WTC11 (cell line): Measurements from ENCODE around the gene INPP5A. TPM values are rescaled to one million over a fixed set of nuclear protein-coding genes. Genes with fewer than 3 reads are reported as not detected.

Experiments
- ATAC-seq: fragments of 200-7000 bp; cut with Tn5 transposase; 2 replicates; pipeline ENCODE4 v1.10.0; 2021; ENCODE audit warnings: mild to moderate bottlenecking, moderate library complexity
- CTCF ChIA-PET: fragments of 300-600 bp; sonication (Branson Sonifier 250); formaldehyde crosslinking; loops from one replicate; lab custom pipeline; 2021; ENCODE audit warnings: antibody characterized with exemption; lab: Charles Lee
- POLR2A ChIA-PET: fragments of 350-600 bp; sonication (Branson Sonifier 250); formaldehyde crosslinking; loops from one replicate; lab custom pipeline; 2021; ENCODE audit warnings: antibody characterized with exemption; lab: Charles Lee
- DNase-seq: peaks from one replicate; pipeline ENCODE4 v3.0.0; 2021; ENCODE audit warnings: low spot score
- H3K27ac Mint-ChIP-seq: 2 replicates; pipeline ENCODE4 v1.8.0; 2021; ENCODE audit warnings: mixed read lengths
- H3K27me3 Mint-ChIP-seq: 2 replicates; pipeline ENCODE4 v1.8.0; 2021; ENCODE audit warnings: low read depth, mild to moderate bottlenecking, moderate library complexity, mixed read lengths
- H3K36me3 Mint-ChIP-seq: 2 replicates; pipeline ENCODE4 v1.8.0; 2021; ENCODE audit warnings: mixed read lengths
- H3K4me1 Mint-ChIP-seq: 2 replicates; pipeline ENCODE4 v1.8.0; 2022; ENCODE audit warnings: mixed read lengths
- H3K4me3 Mint-ChIP-seq: 2 replicates; pipeline ENCODE4 v1.8.0; 2021; ENCODE audit warnings: mild to moderate bottlenecking, moderate library complexity, mixed read lengths
- H3K9me3 Mint-ChIP-seq: 2 replicates; pipeline ENCODE4 v1.8.0; 2021; ENCODE audit warnings: mixed read lengths
- ELF4 ChIP-seq: sonication (generic); formaldehyde crosslinking; IDR thresholded peaks from 2 replicates; pipeline ENCODE4 v1.8.1; 2022; ENCODE audit warnings: low read depth, mild to moderate bottlenecking, moderate library complexity, missing genetic modification reagents
- FOXK1 ChIP-seq: sonication (generic); formaldehyde crosslinking; IDR thresholded peaks from 2 replicates; pipeline ENCODE4 v1.8.0; 2022; ENCODE audit warnings: mild to moderate bottlenecking, moderate library complexity, missing genetic modification reagents
- GTF2I ChIP-seq: fragments of 250-450 bp; sonication (Bioruptor Pico); conservative IDR thresholded peaks from 2 replicates; pipeline ENCODE4 v1.4.0; 2021; ENCODE audit warnings: mild to moderate bottlenecking
- KAT7 ChIP-seq: sonication (generic); formaldehyde crosslinking; IDR thresholded peaks from 2 replicates; pipeline ENCODE4 v1.8.1; 2023; ENCODE audit warnings: missing genetic modification reagents, mild to moderate bottlenecking, borderline replicate concordance
- MXD4 ChIP-seq: fragments of 250-450 bp; sonication (Bioruptor Pico); IDR thresholded peaks from 2 replicates; pipeline ENCODE4 v1.8.0; 2021; ENCODE audit warnings: mild to moderate bottlenecking, moderate library complexity, borderline replicate concordance
- NR2C2 ChIP-seq: sonication (generic); formaldehyde crosslinking; IDR thresholded peaks from 2 replicates; pipeline ENCODE4 v1.8.0; 2022; ENCODE audit warnings: mild to moderate bottlenecking, missing genetic modification reagents
- RORB ChIP-seq: fragments of 250-450 bp; sonication (Bioruptor Pico); IDR thresholded peaks from 2 replicates; pipeline ENCODE4 v1.9.0; 2021; ENCODE audit warnings: mild to moderate bottlenecking
- TEAD1 ChIP-seq: sonication (generic); formaldehyde crosslinking; IDR thresholded peaks from 2 replicates; pipeline ENCODE4 v1.8.0; 2022; ENCODE audit warnings: mild to moderate bottlenecking, missing genetic modification reagents
- USF2 ChIP-seq: sonication (generic); formaldehyde crosslinking; IDR thresholded peaks from 2 replicates; pipeline ENCODE4 v1.8.1; 2023; ENCODE audit warnings: mild to moderate bottlenecking, missing genetic modification reagents, moderate library complexity
- ZNF138 ChIP-seq: sonication (generic); formaldehyde crosslinking; conservative IDR thresholded peaks from 2 replicates; pipeline ENCODE4 v1.8.1; 2022; ENCODE audit warnings: mild to moderate bottlenecking, moderate library complexity, missing genetic modification reagents
- ZNF281 ChIP-seq: sonication (generic); formaldehyde crosslinking; IDR thresholded peaks from 2 replicates; pipeline ENCODE4 v1.8.0; 2023; ENCODE audit warnings: mild to moderate bottlenecking, missing genetic modification reagents
- ZNF416 ChIP-seq: fragments of 250-450 bp; sonication (Bioruptor Pico); IDR thresholded peaks from 2 replicates; pipeline ENCODE4 v1.9.0; 2021; ENCODE audit warnings: mild to moderate bottlenecking, inconsistent platforms
- ZNF532 ChIP-seq: fragments of 250-450 bp; sonication (Bioruptor Pico); IDR thresholded peaks from 2 replicates; pipeline ENCODE4 v1.9.0; 2021; ENCODE audit warnings: mild to moderate bottlenecking, borderline replicate concordance
- total RNA-seq: library from RNA; stranded (reverse); gene quantifications from 3 replicates; pipeline ENCODE4 v1.2.3, GENCODE V29; 2021
- TF ChIP-seq, protein P1 (sequence below): sonication (generic); formaldehyde crosslinking; IDR thresholded peaks from 2 replicates; pipeline ENCODE4 v1.8.1; 2022; ENCODE audit warnings: mild to moderate bottlenecking, moderate library complexity, missing genetic modification reagents
- TF ChIP-seq, protein P2 (sequence below): sonication (generic); formaldehyde crosslinking; IDR thresholded peaks from 2 replicates; pipeline ENCODE4 v1.8.1; 2023; ENCODE audit warnings: mild to moderate bottlenecking, missing genetic modification reagents

The INPP5A gene
- total RNA-seq, 1 experiment from 2014 or later, result 22.1 TPM

DNA sequence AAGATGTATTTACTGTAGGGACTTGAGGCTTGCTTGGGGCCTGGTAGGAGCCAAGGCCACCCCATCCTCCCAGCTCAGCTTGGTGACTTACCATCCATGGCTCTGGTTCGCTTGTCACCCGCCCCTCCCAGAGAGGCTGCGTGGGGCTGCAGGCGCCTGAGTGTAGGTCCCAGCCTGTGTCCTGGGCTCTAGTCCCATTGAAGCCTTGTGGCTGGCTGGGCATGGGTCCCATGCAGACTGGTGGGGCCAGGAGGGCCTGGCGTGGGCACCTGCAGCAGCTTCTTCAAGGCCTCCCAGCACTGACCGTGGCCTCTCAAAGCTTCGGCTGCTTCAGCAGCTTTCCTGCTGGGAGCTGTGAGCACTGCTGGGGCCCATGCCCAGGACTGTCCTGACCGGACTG lies 118.1 kb downstream of the INPP5A start (continued):
- TF ChIP-seq KAT7, result no peak
- TF ChIP-seq NR2C2, result no peak
- no peak for TF ChIP-seq TEAD1
- TF ChIP-seq ZNF416, result no peak
- TF ChIP-seq ZNF281 (CRISPR knock-in tag), result no peak
- no peak for TF ChIP-seq RORB (CRISPR knock-in tag)
- TF ChIP-seq, all 79 proteins: peak for 0

DNA sequence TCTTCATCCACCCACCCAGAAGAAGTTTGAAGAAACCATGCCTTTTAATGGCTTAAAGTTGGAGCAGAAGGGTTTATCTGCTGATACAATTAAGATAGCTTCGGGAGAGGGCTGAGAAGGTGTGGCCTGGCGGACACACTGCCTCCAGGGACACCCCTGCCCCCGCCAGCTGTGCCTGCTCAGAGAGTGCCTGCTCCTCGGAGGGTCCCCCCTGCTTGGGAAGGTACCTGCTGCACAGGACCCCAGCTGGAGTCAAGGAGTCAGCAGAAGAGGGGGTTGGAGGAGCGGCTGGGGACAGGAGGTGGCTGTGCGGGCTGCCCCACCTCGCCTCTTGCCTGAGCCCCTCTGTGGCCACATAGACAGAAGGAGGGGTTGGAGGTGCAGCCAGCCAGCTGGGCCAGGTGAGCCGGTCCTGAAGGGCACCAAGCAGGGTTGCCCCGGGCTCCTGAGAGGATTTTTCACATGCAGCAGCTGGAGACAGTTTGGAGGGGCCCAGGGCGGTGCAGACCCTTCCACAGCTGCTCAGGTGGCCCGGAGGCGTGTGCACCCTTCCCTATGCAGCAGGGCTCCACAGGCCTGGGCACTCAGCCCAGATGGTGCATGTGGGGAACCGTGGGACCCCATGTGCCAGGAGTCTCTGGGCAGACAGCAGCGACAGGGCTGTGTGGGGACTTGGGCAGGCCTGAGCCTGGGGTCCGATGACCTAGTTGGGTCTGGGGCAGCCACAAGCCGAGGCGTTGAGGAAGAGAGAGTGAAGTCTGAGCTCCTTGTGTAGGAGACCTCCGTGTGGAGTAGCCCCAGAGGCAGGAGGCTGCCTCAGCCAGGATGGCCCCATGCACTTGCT lies 118.9 kb downstream of the INPP5A start:
- H3K4me3 Mint-ChIP-seq, result no peak overlapping the region
- H3K36me3 Mint-ChIP-seq, result no peaks in the 10 kb centered on the region
- no peaks in the 10 kb centered on the region for H3K27me3 Mint-ChIP-seq
- no peak for TF ChIP-seq USF2
- H3K4me1 Mint-ChIP-seq, result no peaks in the 10 kb centered on the region
- no peak overlapping the region for H3K27ac Mint-ChIP-seq
- ChIA-PET POLR2A (interaction anchor here (0.6 kb wide), 1 partner anchor 680 kb away, joined by 3 read pairs; no protein-coding TSS in a partner anchor), CTCF (interaction anchor here (1.2 to 2.7 kb wide), 2 partner anchors 117 to 147 kb away, joined by 3 to 16 read pairs; no protein-coding TSS in a partner anchor)
- no peak for ATAC-seq
- H3K9me3 Mint-ChIP-seq, result no peaks in the 10 kb centered on the region
- no peak for DNase-seq

DNA sequence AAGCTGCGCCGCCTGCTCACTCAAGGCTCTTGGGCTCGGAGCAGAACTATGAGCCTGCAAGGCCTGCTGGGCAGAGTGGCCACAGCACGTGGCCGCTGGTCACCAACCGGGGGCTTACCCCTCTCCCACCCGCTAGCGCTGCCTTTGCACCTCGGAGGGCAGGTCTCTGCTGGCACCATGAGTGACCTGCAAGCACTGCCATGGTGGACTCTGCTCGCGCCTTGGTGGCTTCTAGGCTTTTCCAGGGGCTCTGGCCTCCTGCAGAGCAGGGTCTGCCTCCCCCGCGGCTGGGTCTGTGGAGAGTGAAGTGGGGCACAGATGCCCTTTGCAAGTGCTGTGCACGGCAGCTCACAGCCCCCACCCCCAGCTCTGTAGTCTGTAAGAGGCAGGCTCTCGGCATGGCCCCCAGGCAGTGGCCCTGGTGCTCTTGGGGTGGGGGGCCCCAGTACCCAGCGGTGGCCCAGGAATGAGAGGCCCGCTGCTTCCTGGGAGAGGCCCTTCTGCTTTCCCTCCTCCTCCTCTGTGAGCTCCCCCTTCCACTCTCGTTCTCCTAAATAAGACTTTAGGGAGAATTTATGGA lies 119.6 kb downstream of the INPP5A start:
- Mint-ChIP-seq H3K27me3 (no peaks in the 10 kb centered on the region), H3K9me3 (no peaks in the 10 kb centered on the region), H3K27ac (no peak overlapping the region), H3K4me3 (no peak overlapping the region), H3K4me1 (no peaks in the 10 kb centered on the region), H3K36me3 (no peaks in the 10 kb centered on the region)
- ATAC-seq, result no peak
- no peak for DNase-seq
- no peak for TF ChIP-seq ZNF138
- ChIA-PET CTCF (interaction anchor here (1.2 kb wide), 1 partner anchor 116 kb away, joined by 3 read pairs; no protein-coding TSS in a partner anchor), POLR2A (no interaction called here)

DNA sequence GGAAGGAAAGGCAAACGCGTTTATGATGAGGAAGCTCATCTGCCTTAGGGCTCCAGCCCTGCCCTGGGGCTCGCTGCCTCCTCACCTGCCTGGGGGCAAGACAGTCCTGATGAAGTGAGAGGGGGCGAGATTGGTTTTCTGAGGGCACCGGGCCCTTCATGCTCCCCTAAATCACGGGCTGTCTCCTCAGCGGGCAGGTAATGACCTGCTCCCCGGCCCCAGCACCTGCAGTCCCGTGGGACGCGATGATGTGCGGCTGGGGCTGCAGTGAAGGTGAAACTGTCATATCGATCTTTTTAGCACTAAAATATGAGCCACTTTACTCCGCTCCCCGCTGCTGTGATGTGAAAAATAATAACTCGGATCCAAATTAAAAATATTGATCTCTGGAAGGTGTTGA lies 120.2 kb downstream of the INPP5A start:
- ChIA-PET POLR2A (no interaction called here), CTCF (no interaction called here)
- H3K4me3 Mint-ChIP-seq, result no peak overlapping the region
- H3K27ac Mint-ChIP-seq, result peak overlapping the region; percentile 49; the same call in 1 of the 2 replicates
- no peak for DNase-seq
- H3K36me3 Mint-ChIP-seq, result no peaks in the 10 kb centered on the region
- ATAC-seq, result no peak
- no peaks in the 10 kb centered on the region for H3K27me3 Mint-ChIP-seq
- H3K9me3 Mint-ChIP-seq, result no peaks in the 10 kb centered on the region
- H3K4me1 Mint-ChIP-seq, result no peaks in the 10 kb centered on the region
- TF ChIP-seq, protein P1, sequence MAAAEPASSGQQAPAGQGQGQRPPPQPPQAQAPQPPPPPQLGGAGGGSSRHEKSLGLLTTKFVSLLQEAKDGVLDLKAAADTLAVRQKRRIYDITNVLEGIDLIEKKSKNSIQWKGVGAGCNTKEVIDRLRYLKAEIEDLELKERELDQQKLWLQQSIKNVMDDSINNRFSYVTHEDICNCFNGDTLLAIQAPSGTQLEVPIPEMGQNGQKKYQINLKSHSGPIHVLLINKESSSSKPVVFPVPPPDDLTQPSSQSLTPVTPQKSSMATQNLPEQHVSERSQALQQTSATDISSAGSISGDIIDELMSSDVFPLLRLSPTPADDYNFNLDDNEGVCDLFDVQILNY (CRISPR knock-in tag), result no peak
- TF ChIP-seq USF2 (no peak), GTF2I (no peak), ZNF532 (no peak), MXD4 (no peak), FOXK1 (no peak), ELF4 (no peak)
- TF ChIP-seq, protein P2, sequence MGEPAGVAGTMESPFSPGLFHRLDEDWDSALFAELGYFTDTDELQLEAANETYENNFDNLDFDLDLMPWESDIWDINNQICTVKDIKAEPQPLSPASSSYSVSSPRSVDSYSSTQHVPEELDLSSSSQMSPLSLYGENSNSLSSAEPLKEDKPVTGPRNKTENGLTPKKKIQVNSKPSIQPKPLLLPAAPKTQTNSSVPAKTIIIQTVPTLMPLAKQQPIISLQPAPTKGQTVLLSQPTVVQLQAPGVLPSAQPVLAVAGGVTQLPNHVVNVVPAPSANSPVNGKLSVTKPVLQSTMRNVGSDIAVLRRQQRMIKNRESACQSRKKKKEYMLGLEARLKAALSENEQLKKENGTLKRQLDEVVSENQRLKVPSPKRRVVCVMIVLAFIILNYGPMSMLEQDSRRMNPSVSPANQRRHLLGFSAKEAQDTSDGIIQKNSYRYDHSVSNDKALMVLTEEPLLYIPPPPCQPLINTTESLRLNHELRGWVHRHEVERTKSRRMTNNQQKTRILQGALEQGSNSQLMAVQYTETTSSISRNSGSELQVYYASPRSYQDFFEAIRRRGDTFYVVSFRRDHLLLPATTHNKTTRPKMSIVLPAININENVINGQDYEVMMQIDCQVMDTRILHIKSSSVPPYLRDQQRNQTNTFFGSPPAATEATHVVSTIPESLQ, result no peak
